ENCODE results near the gene UROC1.

UROC1 gene

DNA sequence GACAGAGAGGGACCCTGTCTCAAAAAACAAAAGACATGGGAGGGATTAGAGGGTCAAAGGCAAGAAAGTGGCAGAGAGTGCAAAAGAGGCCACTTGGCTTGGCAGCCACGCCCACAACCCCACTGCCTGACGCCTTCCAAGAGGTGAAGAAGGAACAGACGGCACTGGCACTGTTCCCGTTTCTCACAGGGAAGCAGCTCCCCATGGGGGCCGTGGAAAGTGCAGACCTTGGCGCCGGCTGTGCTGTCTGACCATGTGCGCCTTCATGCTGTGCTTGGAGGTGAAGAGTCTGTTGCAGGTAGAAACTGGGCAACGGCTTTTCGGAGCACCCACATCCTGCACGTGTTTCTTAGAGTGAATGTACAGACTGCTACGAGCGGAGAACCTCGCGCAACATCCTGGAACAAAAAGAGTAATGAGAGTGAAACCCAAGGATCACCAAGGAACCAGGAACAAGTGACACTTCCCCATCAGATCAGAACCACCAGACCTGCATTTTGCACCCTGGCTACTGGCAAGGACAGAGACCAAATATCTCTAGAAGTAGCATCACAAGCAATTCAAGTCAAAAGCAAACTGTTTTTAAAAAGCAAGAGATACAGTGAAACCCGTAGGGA lies 51.5 kb downstream of the UROC1 start:
- DNase-seq (ENCODE audit: insufficient read length, low spot score): no peak
- FAIRE-seq: no peak

GRCh38 chr3:126464997-126465396 lies 52.6 kb downstream of the UROC1 start:
- FAIRE-seq (no peak), DNase-seq (ENCODE audit: insufficient read length, low spot score) (no peak)

DNA sequence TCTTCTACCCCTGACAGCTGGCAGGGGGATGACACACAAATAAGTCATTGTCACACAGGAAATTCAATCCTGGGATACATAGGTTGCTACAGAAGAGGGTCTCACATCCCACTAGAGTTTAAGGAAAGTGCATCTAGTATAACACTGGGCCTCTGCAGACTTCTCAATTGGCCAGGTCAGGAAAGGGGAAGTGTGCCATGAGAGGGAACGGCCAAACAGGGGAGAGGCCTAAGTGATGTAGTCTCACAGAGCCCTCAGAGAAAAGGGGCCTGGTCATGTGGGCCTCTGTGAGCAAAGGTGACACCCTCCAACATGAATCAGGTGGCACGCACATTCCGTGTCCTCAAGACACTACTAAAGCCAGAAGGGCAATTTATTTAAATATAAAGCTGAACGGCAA lies 53.1 kb downstream of the UROC1 start:
- FAIRE-seq: no peak
- no peak for DNase-seq (ENCODE audit: insufficient read length, low spot score)

- DNase-seq (ENCODE audit: insufficient read length, low spot score): no peak
- no peak for FAIRE-seq
Observed at GRCh38 chr3:126464093-126464492, 53.5 kb downstream of the UROC1 start.

- FAIRE-seq (no peak), DNase-seq (ENCODE audit: insufficient read length, low spot score) (no peak)
Observed at GRCh38 chr3:126463521-126463920, 54.1 kb downstream of the UROC1 start.

DNA sequence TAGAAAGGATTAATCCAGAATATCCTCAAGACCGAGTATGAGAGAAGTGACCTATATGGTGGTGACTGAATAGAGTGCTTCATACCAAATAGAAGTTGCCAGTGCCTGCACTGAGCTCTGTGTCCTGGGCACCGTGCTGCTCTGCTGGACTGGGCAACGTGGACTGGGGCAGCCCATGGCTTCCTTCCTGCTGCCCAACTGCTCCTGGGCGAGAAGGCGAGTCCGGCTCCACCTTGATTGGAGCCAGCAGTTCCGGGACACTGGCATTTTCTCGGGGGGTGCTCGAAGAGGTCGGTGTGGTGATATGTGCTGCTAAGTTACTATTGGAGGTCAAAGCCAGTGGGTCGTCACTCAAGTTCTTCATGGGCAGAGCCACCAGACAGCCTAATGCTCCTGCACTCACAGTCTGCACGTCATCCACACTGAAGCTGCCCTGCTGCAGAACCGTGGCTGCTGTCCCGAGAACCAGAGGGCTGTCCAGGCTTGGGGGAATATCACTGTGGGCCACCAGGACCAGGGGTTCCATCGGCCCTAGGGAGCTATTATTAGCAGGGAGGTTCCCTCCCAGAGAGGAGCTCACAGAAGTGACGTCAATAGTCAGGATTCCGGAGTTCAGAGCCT lies 56.0 kb downstream of the UROC1 start:
- no peak for FAIRE-seq
- DNase-seq (ENCODE audit: insufficient read length, low spot score): no peak

DNA sequence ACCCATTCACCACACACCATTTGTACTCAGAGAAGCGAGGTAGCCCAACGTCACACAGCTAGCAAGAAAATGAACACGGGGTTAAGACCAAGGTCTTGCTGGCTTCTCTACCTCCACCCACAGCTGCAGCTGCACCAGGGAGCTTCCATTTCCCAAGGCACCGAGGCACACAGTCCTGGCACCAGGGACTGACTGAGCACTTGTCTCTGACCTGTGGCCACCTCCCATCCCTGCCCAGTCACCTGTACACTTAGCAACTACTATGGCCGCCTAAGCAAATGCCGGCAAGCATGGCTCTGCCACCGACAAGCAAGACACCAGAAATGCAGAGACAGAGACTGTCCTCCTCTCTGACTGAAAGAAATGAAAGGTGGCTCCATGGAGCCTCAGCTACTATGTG lies 57.2 kb downstream of the UROC1 start:
- DNase-seq (ENCODE audit: insufficient read length, low spot score): no peak
- no peak for FAIRE-seq

DNA sequence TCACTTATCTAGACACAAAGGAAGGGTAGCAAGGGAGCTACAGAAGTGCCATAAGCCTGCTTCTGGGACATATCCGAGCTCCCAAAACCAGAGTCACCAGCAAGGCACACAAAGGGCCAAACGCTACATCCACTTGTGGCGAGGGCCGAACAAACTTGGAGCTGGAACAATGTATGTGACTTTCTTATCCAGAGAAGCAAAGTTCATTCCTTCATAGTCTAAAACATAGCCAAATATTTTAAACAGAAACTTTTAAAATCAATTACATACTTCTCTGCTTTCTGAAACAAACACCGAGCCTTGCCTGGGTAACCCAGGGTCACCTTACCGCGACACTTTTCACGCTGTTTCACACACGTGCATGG lies 57.8 kb downstream of the UROC1 start:
- FAIRE-seq (no peak), DNase-seq (ENCODE audit: insufficient read length, low spot score) (no peak)

- FAIRE-seq: no peak
- no peak for DNase-seq (ENCODE audit: insufficient read length, low spot score)
Observed at GRCh38 chr3:126459111-126459762, 58.3 kb downstream of the UROC1 start.

DNA sequence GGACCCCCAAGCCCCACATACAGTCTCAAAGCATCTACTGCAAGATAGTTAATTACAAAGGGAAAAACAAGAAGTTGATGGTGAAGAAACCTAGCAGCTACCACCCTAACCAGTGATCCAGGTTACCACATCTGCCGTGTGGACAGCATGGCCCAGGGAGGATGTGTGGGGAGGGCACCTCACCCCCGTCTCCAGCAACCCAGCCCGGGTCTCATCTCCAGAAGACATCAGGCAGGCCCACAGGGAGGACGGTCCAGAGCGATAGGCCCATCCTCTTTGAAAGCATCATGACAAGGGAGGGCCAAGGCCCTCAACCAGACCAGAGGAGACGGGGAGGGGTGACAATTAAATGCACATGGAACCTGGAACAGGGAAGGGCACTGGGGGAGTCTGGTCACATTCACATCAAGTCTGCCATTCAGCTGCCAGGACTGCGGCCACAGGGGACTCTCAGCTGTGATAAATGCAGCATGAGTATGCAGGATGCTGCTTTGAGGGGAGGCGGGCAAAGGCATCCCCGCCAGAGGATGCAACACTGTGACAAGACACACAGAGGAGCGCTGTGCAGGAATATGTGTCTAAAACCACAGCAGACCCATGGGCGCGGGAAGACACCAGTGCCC lies 60.7 kb downstream of the UROC1 start:
- no peak for FAIRE-seq
- no peak for DNase-seq (ENCODE audit: insufficient read length, low spot score)

DNA sequence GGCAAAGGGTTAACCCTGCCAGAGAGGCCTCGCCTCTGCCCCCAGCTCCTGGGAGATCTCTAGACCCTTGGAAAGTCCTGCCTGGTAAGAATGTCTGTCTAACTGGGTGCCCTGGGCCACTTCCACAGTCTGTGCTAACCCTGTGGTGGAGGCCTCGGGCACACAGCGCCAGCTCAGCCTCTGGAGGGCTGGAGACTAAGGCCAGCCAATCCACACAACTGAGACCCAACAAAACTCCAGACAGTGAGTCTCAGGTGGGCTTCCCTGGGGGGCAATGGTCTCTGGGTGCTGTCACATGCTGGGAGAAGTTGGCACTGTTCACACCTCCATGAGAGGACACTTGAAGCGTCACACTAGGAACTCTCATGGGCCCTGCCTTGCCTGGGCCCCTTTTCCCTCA lies 61.4 kb downstream of the UROC1 start:
- DNase-seq (ENCODE audit: insufficient read length, low spot score) (no peak), FAIRE-seq (no peak)

GRCh38 chr3:126454437-126455198 lies 63.0 kb downstream of the UROC1 start:
- DNase-seq (ENCODE audit: insufficient read length, low spot score): no peak
- no peak for FAIRE-seq

GRCh38 chr3:126454025-126454424 lies 63.5 kb downstream of the UROC1 start:
- no peak for DNase-seq (ENCODE audit: insufficient read length, low spot score)
- no peak for FAIRE-seq

- no peak for FAIRE-seq
- no peak for DNase-seq (ENCODE audit: insufficient read length, low spot score)
Observed at GRCh38 chr3:126452213-126452612, 65.4 kb downstream of the UROC1 start.

DNA sequence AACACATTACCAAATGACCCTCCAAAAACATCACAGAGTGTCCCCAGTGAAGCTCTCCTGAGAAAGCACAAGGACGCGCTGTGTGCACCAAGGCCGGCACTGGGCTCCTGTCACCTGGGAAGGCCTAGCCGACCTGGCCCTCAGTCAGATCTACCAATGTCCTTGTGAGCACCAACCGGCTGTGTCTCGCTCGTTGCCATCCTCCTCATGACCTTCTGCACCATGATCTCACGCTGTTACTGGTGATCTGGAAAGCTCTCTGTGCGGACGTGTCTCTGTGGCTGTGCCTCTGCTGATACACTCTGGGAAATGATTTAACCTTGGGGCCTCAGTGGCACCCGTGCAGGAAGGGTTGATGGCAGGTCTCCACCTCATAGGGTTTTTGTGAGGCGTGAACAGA lies 66.1 kb downstream of the UROC1 start:
- FAIRE-seq (no peak), DNase-seq (ENCODE audit: insufficient read length, low spot score) (no peak)

DNA sequence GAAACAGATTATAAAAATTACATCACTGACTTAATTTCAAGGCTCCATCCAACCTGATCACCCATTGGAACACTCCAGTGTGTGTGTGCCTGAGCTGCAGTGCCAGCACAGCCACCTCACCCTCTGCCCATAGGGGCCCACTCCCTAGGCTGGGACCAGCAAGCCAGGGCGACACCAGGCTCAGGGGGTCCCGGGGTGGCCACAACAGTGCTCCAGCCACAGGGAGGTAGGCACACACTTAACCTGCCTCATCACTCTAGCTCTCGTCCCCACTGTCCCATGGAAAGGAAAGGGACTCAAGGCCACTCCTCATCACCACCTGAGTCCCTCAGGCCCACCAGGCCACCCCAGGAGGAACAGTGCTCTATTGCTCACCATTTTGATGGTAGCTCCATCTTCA lies 66.8 kb downstream of the UROC1 start:
- no peak for FAIRE-seq

GRCh38 chr3:126450219-126450618 lies 67.4 kb downstream of the UROC1 start:
- FAIRE-seq (no peak), DNase-seq (ENCODE audit: insufficient read length, low spot score) (no peak)

More for the DNA sequence above, 66.8 kb downstream of the UROC1 start:
- no peak for DNase-seq (ENCODE audit: insufficient read length, low spot score)

- no peak for FAIRE-seq
Observed at GRCh38 chr3:126449621-126450051, 67.9 kb downstream of the UROC1 start.

GRCh38 chr3:126448893-126449180 lies 68.7 kb downstream of the UROC1 start:
- DNase-seq (ENCODE audit: insufficient read length, low spot score): no peak
- FAIRE-seq: no peak

More at GRCh38 chr3:126449621-126450051, 67.9 kb downstream of the UROC1 start:
- no peak for DNase-seq (ENCODE audit: insufficient read length, low spot score)

GRCh38 chr3:126448136-126448892 lies 69.3 kb downstream of the UROC1 start:
- FAIRE-seq: no peak

More at GRCh38 chr3:126448136-126448892, 69.3 kb downstream of the UROC1 start:
- no peak for DNase-seq (ENCODE audit: insufficient read length, low spot score)

Data from HTR-8/SVneo (cell line).